ENCODE data around the gene RUNX2.

Gene RUNX2

GRCh38 chr6:45423111-45423823 is 95.1 kb downstream of the RUNX2 start (continued):
- no peak for TF ChIP-seq ZNF585B (tag by site-specific recombination; IDR thresholded peaks at IDR 0.05)
- no peak for TF ChIP-seq YY1 (tag by site-specific recombination; IDR thresholded peaks at IDR 0.05)
- no peak for TF ChIP-seq ZNF211 (tag by site-specific recombination; IDR thresholded peaks at IDR 0.05; ENCODE audit: low read depth)
- TF ChIP-seq INSM2 (tag by site-specific recombination; IDR thresholded peaks at IDR 0.05): no peak
- no peak for TF ChIP-seq ZNF571 (tag by site-specific recombination; IDR thresholded peaks at IDR 0.05)
- TF ChIP-seq ZSCAN30 (tag by site-specific recombination; IDR thresholded peaks at IDR 0.05): no peak
- TF ChIP-seq ZNF202 (tag by site-specific recombination; IDR thresholded peaks at IDR 0.05; ENCODE audit: borderline replicate concordance): peak; percentile 93
- TF ChIP-seq, protein P1, sequence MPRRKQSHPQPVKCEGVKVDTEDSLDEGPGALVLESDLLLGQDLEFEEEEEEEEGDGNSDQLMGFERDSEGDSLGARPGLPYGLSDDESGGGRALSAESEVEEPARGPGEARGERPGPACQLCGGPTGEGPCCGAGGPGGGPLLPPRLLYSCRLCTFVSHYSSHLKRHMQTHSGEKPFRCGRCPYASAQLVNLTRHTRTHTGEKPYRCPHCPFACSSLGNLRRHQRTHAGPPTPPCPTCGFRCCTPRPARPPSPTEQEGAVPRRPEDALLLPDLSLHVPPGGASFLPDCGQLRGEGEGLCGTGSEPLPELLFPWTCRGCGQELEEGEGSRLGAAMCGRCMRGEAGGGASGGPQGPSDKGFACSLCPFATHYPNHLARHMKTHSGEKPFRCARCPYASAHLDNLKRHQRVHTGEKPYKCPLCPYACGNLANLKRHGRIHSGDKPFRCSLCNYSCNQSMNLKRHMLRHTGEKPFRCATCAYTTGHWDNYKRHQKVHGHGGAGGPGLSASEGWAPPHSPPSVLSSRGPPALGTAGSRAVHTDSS (tag by site-specific recombination; IDR thresholded peaks at IDR 0.05): no peak
- no peak for TF ChIP-seq ZNF580 (tag by site-specific recombination; IDR thresholded peaks at IDR 0.05)
- TF ChIP-seq ZNF623 (tag by site-specific recombination; IDR thresholded peaks at IDR 0.05): no peak
- TF ChIP-seq ZNF645 (tag by site-specific recombination; IDR thresholded peaks at IDR 0.05): no peak
- TF ChIP-seq ZNF121 (tag by site-specific recombination; IDR thresholded peaks at IDR 0.05): no peak
- no peak for TF ChIP-seq ZNF785 (tag by site-specific recombination; IDR thresholded peaks at IDR 0.05)
- peak; percentile 45; the same call in 1 of the 2 replicates for TF ChIP-seq ZBTB17 (tag by site-specific recombination; IDR thresholded peaks at IDR 0.05)
- no peak for TF ChIP-seq ZFP41 (tag by site-specific recombination; IDR thresholded peaks at IDR 0.05; ENCODE audit: borderline replicate concordance)
- TF ChIP-seq OVOL3 (tag by site-specific recombination; IDR thresholded peaks at IDR 0.05): no peak
- no peak for TF ChIP-seq ZNF155 (tag by site-specific recombination; IDR thresholded peaks at IDR 0.05)
- TF ChIP-seq TCF7L2 (IDR thresholded peaks at IDR 0.05; ENCODE audit: borderline replicate concordance, low read depth, low read length): no peak
- peak; percentile 54; the same call in 1 of the 2 replicates for TF ChIP-seq ZBTB8A (tag by site-specific recombination; IDR thresholded peaks at IDR 0.05)
- no peak for TF ChIP-seq ZNF10 (tag by site-specific recombination; IDR thresholded peaks at IDR 0.05)
- no peak; the same call in 1 of the 2 replicates for TF ChIP-seq ZNF600 (tag by site-specific recombination; IDR thresholded peaks at IDR 0.05)
- no peak for TF ChIP-seq ZNF791 (tag by site-specific recombination; IDR thresholded peaks at IDR 0.05)
- no peak for TF ChIP-seq ZNF223 (tag by site-specific recombination; IDR thresholded peaks at IDR 0.05)
- no peak for TF ChIP-seq KLF7 (tag by site-specific recombination; IDR thresholded peaks at IDR 0.05; ENCODE audit: borderline replicate concordance)
- no peak for TF ChIP-seq ZNF174 (tag by site-specific recombination; IDR thresholded peaks at IDR 0.05)
- no peak for TF ChIP-seq ZXDB (tag by site-specific recombination; IDR thresholded peaks at IDR 0.05)
- no peak for TF ChIP-seq ZNF239 (tag by site-specific recombination; IDR thresholded peaks at IDR 0.05)
- no peak for TF ChIP-seq SP7 (tag by site-specific recombination; IDR thresholded peaks at IDR 0.05)
- no peak for TF ChIP-seq ZNF792 (tag by site-specific recombination; IDR thresholded peaks at IDR 0.05)
- TF ChIP-seq FEZF1 (tag by site-specific recombination; IDR thresholded peaks at IDR 0.05): no peak
- TF ChIP-seq ZNF391 (tag by site-specific recombination; IDR thresholded peaks at IDR 0.05; ENCODE audit: borderline replicate concordance, low read depth): no peak
